Heart left ventricle (tissue), 16 donors: ENCODE measurements around the gene KLHL8. TPM values are rescaled to one million over a fixed set of nuclear protein-coding genes. Genes with fewer than 3 reads are reported as not detected.

ENCODE experiments used
- ATAC-seq, 4 donors: fragments of 200-7000 bp; cut with Tn5 transposase; one replicate each; pipeline ENCODE4 v1.9.1; 2020 to 2022; ENCODE audit warnings: moderate library complexity in 4 of 4, mild to moderate bottlenecking in 3 of 4, moderate number of reproducible peaks in 1 of 4
- DNase-seq, 5 donors: peaks; one replicate each; pipeline ENCODE4 v3.0.0-alpha.2; 2020
- H3K27ac ChIP-seq, 12 donors: fragments of 200-600 bp; sonication (generic) in 4 of 12; one replicate each; pipeline versions ENCODE4 v1.5.0 to v1.8.0; 2016 to 2022; ENCODE audit warnings: mild to moderate bottlenecking in 2 of 12
- H3K27me3 ChIP-seq, 9 donors: fragments of 200-600 bp; sonication (generic) in 2 of 9; one replicate each; pipeline versions ENCODE4 v1.5.1 to v1.8.0; 2016 to 2022; ENCODE audit warnings: mild to moderate bottlenecking in 3 of 9
- H3K36me3 ChIP-seq, 9 donors: fragments of 200-600 bp; sonication (generic) in 2 of 9; one replicate each; pipeline versions ENCODE4 v1.5.0 to v1.8.0; 2018 to 2022; ENCODE audit warnings: mild to moderate bottlenecking in 2 of 9
- H3K4me1 ChIP-seq, 12 donors: fragments of 200-600 bp; sonication (generic) in 4 of 12; one replicate each; pipeline versions ENCODE4 v1.5.0 to v1.8.0; 2016 to 2022; ENCODE audit warnings: mild to moderate bottlenecking in 3 of 12
- H3K4me3 ChIP-seq, 12 donors: fragments of 200-600 bp; sonication (generic) in 4 of 12; one replicate each; pipeline versions ENCODE4 v1.5.0 to v1.8.0; 2017 to 2022; ENCODE audit warnings: mild to moderate bottlenecking in 9 of 12, moderate library complexity in 4 of 12
- H3K9me3 ChIP-seq, 12 donors: fragments of 200-600 bp; sonication (generic) in 4 of 12; one replicate each; pipeline versions ENCODE4 v1.5.0 to v1.8.0; 2016 to 2022; ENCODE audit warnings: mild to moderate bottlenecking in 1 of 12
- CTCF ChIP-seq, 12 donors: fragments of 200-600 bp; sonication (generic) in 4 of 12; IDR thresholded peaks; one replicate each; pipeline versions ENCODE4 v1.5.0 to v1.8.0; 2018 to 2022; ENCODE audit warnings: antibody characterized with exemption in 12 of 12, mild to moderate bottlenecking in 5 of 12
- POLR2A ChIP-seq, 2 donors: fragments of 450-650 bp; IDR thresholded peaks; one replicate each; pipeline ENCODE4 v1.6.1; 2017; ENCODE audit warnings: antibody characterized with exemption in 2 of 2, mild to moderate bottlenecking in 2 of 2, moderate library complexity in 2 of 2
- WGBS, 4 donors: extraction: QIAGEN DNeasy Blood & Tissue Kit in 2 of 4; methylation state at CpG; one replicate each; pipeline versions ENCODE4 v1.1.5 to v1.1.7; 2013 to 2018; 5-methylcytosine and 5-hydroxymethylcytosine counted together
- intact Hi-C, 10 donors: fragments of 100-400 bp; cut with DNase I; formaldehyde crosslinking; loops; one replicate each; pipeline versions ENCODE4 v1.11.1 to v1.14.2; 2022
- polyA plus RNA-seq, 2 donors: library from polyadenylated mRNA; stranded (reverse); fragments of 200-250 nt; gene quantifications; one replicate each; pipeline ENCODE4 v1.2.3, GENCODE V29; 2013
- total RNA-seq, 9 donors: library from RNA; depleted of rRNA in 2 of 9; stranded (reverse); fragments of >200 nt in 2 of 9; fragmentation: NEBNext Ultra II Directional in 3 of 9; extraction: Animal tissue kit (Norgen Biotek cat#: 25700) in 3 of 9; gene quantifications; one replicate each; pipeline versions ENCODE4 v1.1.0 to v1.2.4, GENCODE V29; 2016 to 2023
- donor health status: ischemic (EF 13 %, LVEDD 7.1; RV severe dilation, severe dysfunction).
- donor health status: healthy with polysubstance abuse.
- donor health status: DM: no; HTN: yes; CAD: no.
- donor health status: DM: no; HTN: no; CAD: no.
- donor health status: ischemic (EF 25% LVEDD 6.9; RV normal size, moderate dysfunction).
- donor health status: ischemic (EF 25% LVEDD 5.7; RV mildly dilated, moderate dysfunction).
- donor health status: healthy.
- donor health status: DM: yes; HTN: yes; CAD: no.
- donor health status: ischemic (EF 35%, LVEDD 5.7; RV mildly dilated, moderate dysfunction).
- donor health status: nonischemic (EF 11% LVEDD 7.7; RV severe dilation, severe dysfunction).
- donor health status: DM: yes; HTN: yes; CAD: no.
- donor health status: PGD.
- donor health status: ischemic (EF 29% LVEDD 5.4; RV normal size, mild dysfunction).
- donor health status: nonischemic (EF 23%, LVEDD 6.1; RV moderate dilation, normal function).

The KLHL8 gene
- total and polyA plus RNA-seq, 11 donors, result 2.9 to 14.7 (median 10.1) TPM

DNA sequence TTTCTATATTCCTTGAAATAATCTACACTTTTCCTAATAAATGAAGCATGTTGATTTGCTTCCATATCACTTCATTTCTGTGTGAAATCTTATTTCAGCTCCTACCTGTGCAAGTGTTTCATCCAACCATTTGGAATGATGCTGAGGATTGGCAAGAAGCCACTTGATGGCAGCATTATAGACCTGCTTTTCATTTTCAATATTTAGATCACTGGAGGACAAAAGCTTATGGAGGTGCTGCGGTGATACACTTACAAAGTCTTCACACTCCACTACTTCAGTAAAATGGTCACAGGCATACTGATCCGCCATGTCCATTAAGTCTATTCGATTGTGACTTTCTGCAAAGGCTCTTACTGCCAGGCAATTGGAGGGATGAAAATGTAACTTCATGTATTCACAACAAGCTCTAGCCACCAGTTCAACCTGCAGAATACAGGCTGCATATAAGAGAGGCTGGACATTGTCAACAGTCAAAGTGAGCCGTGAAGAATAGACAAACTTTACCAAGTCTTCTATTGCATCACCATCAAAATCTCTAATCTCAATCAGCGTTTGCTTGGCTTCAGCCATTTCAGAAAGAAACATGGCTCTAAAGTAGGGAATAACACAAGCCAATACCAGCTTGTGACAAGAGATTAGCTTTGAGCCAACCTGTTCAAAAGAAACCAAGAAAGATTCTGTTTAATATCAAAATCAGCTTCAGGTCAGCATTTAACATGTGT is 35.1 kb downstream of the KLHL8 start:
- Histone ChIP-seq H3K4me1 (no peaks in the 10 kb centered on the region), H3K9me3 (no peaks in the 10 kb centered on the region), H3K36me3 (no peaks in the 10 kb centered on the region), H3K27me3 (no peaks in the 10 kb centered on the region), H3K4me3 (no peak overlapping the region), H3K27ac (no peak overlapping the region)
- DNase-seq (no peak), ATAC-seq (no peak)
- 88 to 96% (median 92%) methylated on average over 5 of the region's 5 CpGs for WGBS, 4 donors
- intact Hi-C loops, result no loop called here
- no peak for TF ChIP-seq CTCF (IDR thresholded peaks at IDR 0.05)
- no peak for TF ChIP-seq POLR2A (IDR thresholded peaks at IDR 0.05)

DNA sequence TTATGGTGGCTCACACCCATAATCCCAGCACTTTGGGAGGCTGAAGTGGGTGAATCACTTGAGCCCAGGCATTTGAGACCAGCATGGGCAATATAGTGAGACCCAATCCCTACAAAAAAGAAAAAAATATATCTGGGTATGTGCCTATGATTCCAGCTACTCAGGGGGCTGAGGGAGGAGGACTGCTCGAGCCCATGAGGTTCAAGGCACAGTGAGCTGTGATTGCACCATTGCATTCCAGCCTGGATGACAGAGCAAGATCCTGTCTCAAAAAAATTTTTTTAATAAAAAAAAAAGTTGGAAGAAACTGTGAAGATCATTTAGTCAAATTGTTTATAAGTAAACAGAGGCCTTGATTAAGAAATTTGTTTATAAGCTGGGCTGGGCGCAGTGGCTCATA is 39.7 kb downstream of the KLHL8 start:
- Histone ChIP-seq H3K4me1 (no peaks in the 10 kb centered on the region), H3K36me3 (peaks cover 0 to 24% (median 8%) of the 10 kb centered on the region in 9 donors), H3K27me3 (no peaks in the 10 kb centered on the region), H3K9me3 (no peaks in the 10 kb centered on the region), H3K4me3 (no peak overlapping the region), H3K27ac (no peak overlapping the region)
- DNase-seq (no peak), ATAC-seq (no peak)
- 98 to 100% (median 99%) methylated on average over 2 of the region's 2 CpGs for WGBS, 4 donors
- no peak for TF ChIP-seq POLR2A (IDR thresholded peaks at IDR 0.05)
- TF ChIP-seq CTCF (IDR thresholded peaks at IDR 0.05), result no peak
- intact Hi-C loops, result loop anchor here in 1 of 10 donors (5.0 kb wide), 1 partner anchor 42 kb away; the partner anchor contains the start of gene KLHL8

DNA sequence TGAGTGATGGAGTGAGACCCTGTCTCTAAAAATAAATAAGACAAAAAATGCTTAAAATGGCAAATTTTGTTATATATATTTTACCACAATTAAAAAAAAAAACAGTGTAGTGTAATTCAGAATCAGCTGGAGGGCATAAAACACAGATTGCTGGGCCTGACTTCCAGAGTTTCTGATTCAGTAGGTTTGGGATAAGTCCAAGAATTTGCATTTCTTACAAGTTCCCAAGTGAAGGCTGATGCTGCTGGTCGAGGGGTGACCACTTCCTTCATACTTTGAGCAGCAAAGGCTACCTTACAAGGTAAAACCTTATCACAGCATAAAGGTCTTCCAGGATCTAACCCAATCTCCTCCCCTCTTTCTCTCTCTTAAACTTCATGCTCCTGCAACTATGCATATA is 40.7 kb downstream of the KLHL8 start:
- Histone ChIP-seq H3K27ac (no peak overlapping the region), H3K27me3 (no peaks in the 10 kb centered on the region), H3K36me3 (peaks cover 0 to 28% (median 8%) of the 10 kb centered on the region in 9 donors), H3K9me3 (no peaks in the 10 kb centered on the region), H3K4me3 (no peak overlapping the region), H3K4me1 (no peaks in the 10 kb centered on the region)
- ATAC-seq, result no peak
- WGBS, 4 donors, result 58 to 86% (median 78%) methylated on average over 1 of the region's 1 CpG
- DNase-seq, result no peak
- intact Hi-C loops, result loop anchor here in 1 of 10 donors (5.0 kb wide), 1 partner anchor 43 kb away; the partner anchor contains the start of gene KLHL8
- no peak for TF ChIP-seq POLR2A (IDR thresholded peaks at IDR 0.05)
- TF ChIP-seq CTCF (IDR thresholded peaks at IDR 0.05), result no peak

GRCh38 chr4:87174672-87175071 is 45.7 kb downstream of the KLHL8 start:
- ATAC-seq (no peak), DNase-seq (no peak)
- Histone ChIP-seq H3K36me3 (peaks cover 0 to 32% (median 23%) of the 10 kb centered on the region in 9 donors), H3K9me3 (no peaks in the 10 kb centered on the region), H3K27ac (no peak overlapping the region), H3K4me3 (no peak overlapping the region), H3K27me3 (no peaks in the 10 kb centered on the region), H3K4me1 (no peaks in the 10 kb centered on the region)
- 97 to 99% (median 97%) methylated on average over 2 of the region's 2 CpGs for WGBS, 4 donors
- intact Hi-C loops, result no loop called here
- TF ChIP-seq CTCF (IDR thresholded peaks at IDR 0.05), result no peak
- no peak for TF ChIP-seq POLR2A (IDR thresholded peaks at IDR 0.05)
